ENCODE results near the gene ASPSCR1.

- no peak for TF ChIP-seq CTCF (IDR thresholded peaks at IDR 0.05)
- no peak for TF ChIP-seq POLR2A (IDR thresholded peaks at IDR 0.05)
- TF ChIP-seq POLR2AphosphoS5 (IDR thresholded peaks at IDR 0.05) = no peak
Measured at GRCh38 chr17:81939218-81939617, 38.2 kb upstream of the ASPSCR1 start.
